Measurements from ENCODE around the gene EXO5. TPM values are rescaled to one million over a fixed set of nuclear protein-coding genes. Genes with fewer than 3 reads are reported as not detected.
A peak's percentile ranks its signal among the peaks of the same experiment; 100 is the strongest.

The EXO5 gene
- total and polyA plus RNA-seq, 2 of the 13 experiments (the other 11 are each of a cell fraction or from before 2014, with no cell fraction given): 9.9 to 20.5 TPM

DNA sequence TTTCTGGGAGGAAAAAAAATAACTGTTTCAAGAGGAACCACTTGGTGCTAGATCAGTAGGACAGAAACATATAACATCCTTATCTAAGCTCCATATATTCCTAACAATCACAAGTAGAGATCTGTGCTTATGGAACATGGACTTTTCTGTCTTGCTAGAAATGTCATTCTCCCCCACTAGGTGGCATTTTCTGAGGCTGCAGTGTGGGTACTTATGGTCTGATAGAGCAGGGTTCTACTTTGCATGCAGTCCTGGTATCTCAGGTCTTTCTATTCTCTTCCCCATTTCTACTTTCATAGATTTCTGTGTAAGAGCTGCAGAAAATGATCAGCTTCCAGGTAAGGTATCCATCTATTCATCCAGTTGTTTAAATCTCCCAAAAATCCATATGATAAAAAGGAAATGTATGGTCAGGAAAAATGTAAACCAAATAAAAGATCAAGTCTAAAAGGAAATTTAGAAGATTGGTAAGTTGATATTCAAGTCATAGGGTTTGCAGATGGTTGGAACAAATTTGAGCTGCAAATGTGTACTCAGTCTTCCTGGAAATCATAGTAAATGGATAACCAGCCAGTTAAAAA, 24.4 kb downstream of the EXO5 start:
- peak; percentile 34 for ATAC-seq
- peak overlapping the region; percentile 78 to 94 (median 85); a peak in 5 of 6 replicates for H3K4me3 ChIP-seq (replicated peaks in 1 of 3; ENCODE audit: insufficient read depth in 1 of 3, low read depth in 2 of 3, low read length in 3 of 3)
- TF ChIP-seq, protein P1, sequence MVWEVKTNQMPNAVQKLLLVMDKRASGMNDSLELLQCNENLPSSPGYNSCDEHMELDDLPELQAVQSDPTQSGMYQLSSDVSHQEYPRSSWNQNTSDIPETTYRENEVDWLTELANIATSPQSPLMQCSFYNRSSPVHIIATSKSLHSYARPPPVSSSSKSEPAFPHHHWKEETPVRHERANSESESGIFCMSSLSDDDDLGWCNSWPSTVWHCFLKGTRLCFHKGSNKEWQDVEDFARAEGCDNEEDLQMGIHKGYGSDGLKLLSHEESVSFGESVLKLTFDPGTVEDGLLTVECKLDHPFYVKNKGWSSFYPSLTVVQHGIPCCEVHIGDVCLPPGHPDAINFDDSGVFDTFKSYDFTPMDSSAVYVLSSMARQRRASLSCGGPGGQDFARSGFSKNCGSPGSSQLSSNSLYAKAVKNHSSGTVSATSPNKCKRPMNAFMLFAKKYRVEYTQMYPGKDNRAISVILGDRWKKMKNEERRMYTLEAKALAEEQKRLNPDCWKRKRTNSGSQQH (CRISPR knock-in tag; IDR thresholded peaks at IDR 0.05; ENCODE audit: low read depth): no peak
- TF ChIP-seq, protein P2, sequence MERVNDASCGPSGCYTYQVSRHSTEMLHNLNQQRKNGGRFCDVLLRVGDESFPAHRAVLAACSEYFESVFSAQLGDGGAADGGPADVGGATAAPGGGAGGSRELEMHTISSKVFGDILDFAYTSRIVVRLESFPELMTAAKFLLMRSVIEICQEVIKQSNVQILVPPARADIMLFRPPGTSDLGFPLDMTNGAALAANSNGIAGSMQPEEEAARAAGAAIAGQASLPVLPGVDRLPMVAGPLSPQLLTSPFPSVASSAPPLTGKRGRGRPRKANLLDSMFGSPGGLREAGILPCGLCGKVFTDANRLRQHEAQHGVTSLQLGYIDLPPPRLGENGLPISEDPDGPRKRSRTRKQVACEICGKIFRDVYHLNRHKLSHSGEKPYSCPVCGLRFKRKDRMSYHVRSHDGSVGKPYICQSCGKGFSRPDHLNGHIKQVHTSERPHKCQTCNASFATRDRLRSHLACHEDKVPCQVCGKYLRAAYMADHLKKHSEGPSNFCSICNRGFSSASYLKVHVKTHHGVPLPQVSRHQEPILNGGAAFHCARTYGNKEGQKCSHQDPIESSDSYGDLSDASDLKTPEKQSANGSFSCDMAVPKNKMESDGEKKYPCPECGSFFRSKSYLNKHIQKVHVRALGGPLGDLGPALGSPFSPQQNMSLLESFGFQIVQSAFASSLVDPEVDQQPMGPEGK (CRISPR knock-in tag; IDR thresholded peaks at IDR 0.05): peak; percentile 25; the same call in 1 of the 2 replicates
- TF ChIP-seq, protein P3, sequence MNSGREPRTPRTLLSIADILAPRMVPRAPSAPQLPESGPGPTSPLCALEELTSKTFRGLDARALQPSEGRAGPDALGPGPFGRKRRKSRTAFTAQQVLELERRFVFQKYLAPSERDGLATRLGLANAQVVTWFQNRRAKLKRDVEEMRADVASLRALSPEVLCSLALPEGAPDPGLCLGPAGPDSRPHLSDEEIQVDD (CRISPR knock-in tag; IDR thresholded peaks at IDR 0.05; ENCODE audit: borderline replicate concordance): no peak
- TF ChIP-seq RXRA (CRISPR knock-in tag; IDR thresholded peaks at IDR 0.05) (no peak), YEATS4 (CRISPR knock-in tag; IDR thresholded peaks at IDR 0.05; ENCODE audit: borderline replicate concordance) (no peak), CREB1 (IDR thresholded peaks at IDR 0.05) (no peak), CREB1 (CRISPR knock-in tag; IDR thresholded peaks at IDR 0.05) (peak; percentile 37; the same call in 1 of the 2 replicates), ZNF737 (CRISPR knock-in tag; IDR thresholded peaks at IDR 0.05; ENCODE audit: borderline replicate concordance) (no peak), SMC3 (IDR thresholded peaks at IDR 0.05; ENCODE audit: low read length) (peak; percentile 46), ZNF644 (CRISPR knock-in tag; IDR thresholded peaks at IDR 0.05; ENCODE audit: low read depth) (no peak), HOXD1 (CRISPR knock-in tag; IDR thresholded peaks at IDR 0.05) (no peak), DNMT1 (CRISPR knock-in tag; IDR thresholded peaks at IDR 0.05) (no peak), GABPA (IDR thresholded peaks at IDR 0.05; ENCODE audit: low read depth, low read length) (no peak), GABPA (CRISPR knock-in tag; IDR thresholded peaks at IDR 0.05; ENCODE audit: low read depth) (0 out of 2 replicates have a peak, but pooled peaks have one; percentile 13), SRY (CRISPR knock-in tag; IDR thresholded peaks at IDR 0.05) (no peak)
- TF ChIP-seq, protein P4, sequence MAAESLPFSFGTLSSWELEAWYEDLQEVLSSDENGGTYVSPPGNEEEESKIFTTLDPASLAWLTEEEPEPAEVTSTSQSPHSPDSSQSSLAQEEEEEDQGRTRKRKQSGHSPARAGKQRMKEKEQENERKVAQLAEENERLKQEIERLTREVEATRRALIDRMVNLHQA (CRISPR knock-in tag; IDR thresholded peaks at IDR 0.05): no peak
- TF ChIP-seq, protein P5, sequence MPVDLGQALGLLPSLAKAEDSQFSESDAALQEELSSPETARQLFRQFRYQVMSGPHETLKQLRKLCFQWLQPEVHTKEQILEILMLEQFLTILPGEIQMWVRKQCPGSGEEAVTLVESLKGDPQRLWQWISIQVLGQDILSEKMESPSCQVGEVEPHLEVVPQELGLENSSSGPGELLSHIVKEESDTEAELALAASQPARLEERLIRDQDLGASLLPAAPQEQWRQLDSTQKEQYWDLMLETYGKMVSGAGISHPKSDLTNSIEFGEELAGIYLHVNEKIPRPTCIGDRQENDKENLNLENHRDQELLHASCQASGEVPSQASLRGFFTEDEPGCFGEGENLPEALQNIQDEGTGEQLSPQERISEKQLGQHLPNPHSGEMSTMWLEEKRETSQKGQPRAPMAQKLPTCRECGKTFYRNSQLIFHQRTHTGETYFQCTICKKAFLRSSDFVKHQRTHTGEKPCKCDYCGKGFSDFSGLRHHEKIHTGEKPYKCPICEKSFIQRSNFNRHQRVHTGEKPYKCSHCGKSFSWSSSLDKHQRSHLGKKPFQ (CRISPR knock-in tag; IDR thresholded peaks at IDR 0.05; ENCODE audit: insufficient replicate concordance): no peak
- TF ChIP-seq, protein P6, sequence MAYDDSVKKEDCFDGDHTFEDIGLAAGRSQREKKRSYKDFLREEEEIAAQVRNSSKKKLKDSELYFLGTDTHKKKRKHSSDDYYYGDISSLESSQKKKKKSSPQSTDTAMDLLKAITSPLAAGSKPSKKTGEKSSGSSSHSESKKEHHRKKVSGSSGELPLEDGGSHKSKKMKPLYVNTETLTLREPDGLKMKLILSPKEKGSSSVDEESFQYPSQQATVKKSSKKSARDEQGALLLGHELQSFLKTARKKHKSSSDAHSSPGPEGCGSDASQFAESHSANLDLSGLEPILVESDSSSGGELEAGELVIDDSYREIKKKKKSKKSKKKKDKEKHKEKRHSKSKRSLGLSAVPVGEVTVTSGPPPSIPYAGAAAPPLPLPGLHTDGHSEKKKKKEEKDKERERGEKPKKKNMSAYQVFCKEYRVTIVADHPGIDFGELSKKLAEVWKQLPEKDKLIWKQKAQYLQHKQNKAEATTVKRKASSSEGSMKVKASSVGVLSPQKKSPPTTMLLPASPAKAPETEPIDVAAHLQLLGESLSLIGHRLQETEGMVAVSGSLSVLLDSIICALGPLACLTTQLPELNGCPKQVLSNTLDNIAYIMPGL (CRISPR knock-in tag; IDR thresholded peaks at IDR 0.05; ENCODE audit: borderline replicate concordance in 1 of 2, low read depth in 1 of 2): peak; percentile 50 to 62; a peak in 3 of 4 replicates

More for the DNA sequence above, 24.4 kb downstream of the EXO5 start:
- ChIA-PET POLR2A (interaction anchor here (0.8 to 2.7 kb wide), 8 partner anchors 17 to 329 kb away, joined by 3 to 27 read pairs (median 4); partner anchors contain the start of genes CITED4, EXO5, NFYC and ZFP69B), CTCF (ENCODE audit: low intra/inter-chr PET ratio, low total read pairs) (no interaction called here)
- Histone ChIP-seq H3K36me3 (replicated peaks in 1 of 2; ENCODE audit: control insufficient read depth in 1 of 2, insufficient read depth in 2 of 2, low read length in 2 of 2) (no peaks in the 10 kb centered on the region), H3K4me2 (ENCODE audit: low read depth, low read length) (peak overlapping the region; percentile 91), H3K79me2 (ENCODE audit: insufficient read depth, low read length) (peaks cover 13% of the 10 kb centered on the region), H2AFZ (ENCODE audit: low read length) (no peak overlapping the region), H3K27ac (ENCODE audit: extremely low read length, insufficient read depth, low read length) (peak overlapping the region; percentile 82), H3K4me1 (ENCODE audit: insufficient read depth, low read length) (peaks cover 46% of the 10 kb centered on the region), H3K9me3 (ENCODE audit: low read length) (no peaks in the 10 kb centered on the region), H3K9ac (ENCODE audit: insufficient read depth, low read depth, low read length) (peak overlapping the region; percentile 83), H4K20me1 (ENCODE audit: insufficient read depth, low read length) (no peaks in the 10 kb centered on the region), H3K27me3 (ENCODE audit: control insufficient read depth in 1 of 2, insufficient read depth in 2 of 2, low read length in 2 of 2) (no peaks in the 10 kb centered on the region; a peak in 1 of 5 replicates)
- DNase-seq (ENCODE audit: low spot score): peak; percentile 73
- intact Hi-C loops (cut with micrococcal nuclease; ENCODE audit: unreplicated experiment): no loop called here
- no TSS peak for BruUV-seq (replicated peaks)
- in situ Hi-C loops (cut with HindIII; ENCODE audit: extremely low pct_ligation_motif_present, low pct_unique_long_range_greater_than_20kb): no loop called here
- peak; percentile 84 for FAIRE-seq
